RWPE1 (cell line): ENCODE results near the gene CAB39L.

Experiments
- CTCF ChIA-PET: fragments of 350-600 bp; sonication (Branson Sonifier 250); formaldehyde crosslinking; extraction: SDS; loops from one replicate; lab custom pipeline; 2021; lab: Yijun Ruan, JAX
- POLR2A ChIA-PET: fragments of 400-600 bp; formaldehyde crosslinking; extraction: SDS; loops from one replicate; lab custom pipeline; 2020; ENCODE audit warnings: antibody characterized with exemption; ENCODE audit not compliant: low non-redundant PET; lab: Yijun Ruan, JAX
- DNase-seq: peaks from one replicate; pipeline ENCODE4 v3.0.0; 2012; ENCODE audit warnings: low spot score
- H3K27ac ChIP-seq: fragments of 450-650 bp; 2 replicates; pipeline ENCODE4 v1.5.1; 2017
- TF ChIP-seq, protein P1 (sequence below): fragments of 450-650 bp; conservative IDR thresholded peaks from 2 replicates; pipeline ENCODE4 v1.5.1; 2017; ENCODE audit warnings: low read depth, mild to moderate bottlenecking

CAB39L gene

GRCh38 chr13:49400755-49401659, 42.9 kb downstream of the CAB39L start:
- CTCF ChIA-PET, result interaction anchor here (0.6 kb wide), 1 partner anchor 54 kb away, joined by 3 read pairs; no protein-coding TSS in a partner anchor
- DNase-seq, result no peak
- POLR2A ChIA-PET, result no interaction called here
- no peak overlapping the region for H3K27ac ChIP-seq
- TF ChIP-seq, protein P1, sequence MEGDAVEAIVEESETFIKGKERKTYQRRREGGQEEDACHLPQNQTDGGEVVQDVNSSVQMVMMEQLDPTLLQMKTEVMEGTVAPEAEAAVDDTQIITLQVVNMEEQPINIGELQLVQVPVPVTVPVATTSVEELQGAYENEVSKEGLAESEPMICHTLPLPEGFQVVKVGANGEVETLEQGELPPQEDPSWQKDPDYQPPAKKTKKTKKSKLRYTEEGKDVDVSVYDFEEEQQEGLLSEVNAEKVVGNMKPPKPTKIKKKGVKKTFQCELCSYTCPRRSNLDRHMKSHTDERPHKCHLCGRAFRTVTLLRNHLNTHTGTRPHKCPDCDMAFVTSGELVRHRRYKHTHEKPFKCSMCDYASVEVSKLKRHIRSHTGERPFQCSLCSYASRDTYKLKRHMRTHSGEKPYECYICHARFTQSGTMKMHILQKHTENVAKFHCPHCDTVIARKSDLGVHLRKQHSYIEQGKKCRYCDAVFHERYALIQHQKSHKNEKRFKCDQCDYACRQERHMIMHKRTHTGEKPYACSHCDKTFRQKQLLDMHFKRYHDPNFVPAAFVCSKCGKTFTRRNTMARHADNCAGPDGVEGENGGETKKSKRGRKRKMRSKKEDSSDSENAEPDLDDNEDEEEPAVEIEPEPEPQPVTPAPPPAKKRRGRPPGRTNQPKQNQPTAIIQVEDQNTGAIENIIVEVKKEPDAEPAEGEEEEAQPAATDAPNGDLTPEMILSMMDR, result no peak

GRCh38 chr13:49399801-49400472, 43.9 kb downstream of the CAB39L start:
- CTCF ChIA-PET, result no interaction called here
- POLR2A ChIA-PET, result no interaction called here
- H3K27ac ChIP-seq, result no peak overlapping the region
- no peak for DNase-seq
- TF ChIP-seq, protein P1, result no peak

DNA sequence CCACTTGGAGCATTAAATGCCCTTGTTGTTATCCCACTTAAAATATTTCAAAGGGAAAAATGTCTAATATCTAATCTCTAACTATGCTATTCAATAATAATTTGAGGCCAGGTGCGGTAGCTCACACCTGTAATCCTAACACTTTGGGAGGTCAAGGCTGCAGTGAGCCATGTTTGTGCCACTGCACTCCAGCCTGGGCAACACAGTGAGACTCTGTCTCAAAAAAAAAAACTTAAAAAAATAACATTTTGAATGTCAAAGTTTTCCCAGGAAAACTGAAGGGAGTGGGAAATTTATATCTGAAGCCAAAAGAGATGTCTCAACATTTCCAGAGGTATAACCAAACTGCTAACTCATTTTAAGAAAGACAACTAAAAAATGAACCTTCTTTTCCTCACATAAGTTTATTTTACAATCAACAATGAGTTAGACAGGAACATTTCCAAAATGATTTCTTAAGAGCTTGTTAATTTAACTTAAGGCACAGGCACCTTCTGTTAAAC, 47.9 kb downstream of the CAB39L start:
- TF ChIP-seq, protein P1, result no peak
- DNase-seq, result no peak
- H3K27ac ChIP-seq, result no peak overlapping the region
- POLR2A ChIA-PET, result no interaction called here
- CTCF ChIA-PET, result no interaction called here

GRCh38 chr13:49395451-49395865, 48.4 kb downstream of the CAB39L start:
- H3K27ac ChIP-seq, result no peak overlapping the region
- TF ChIP-seq, protein P1, result no peak
- POLR2A ChIA-PET, result no interaction called here
- CTCF ChIA-PET, result no interaction called here
- no peak for DNase-seq

DNA sequence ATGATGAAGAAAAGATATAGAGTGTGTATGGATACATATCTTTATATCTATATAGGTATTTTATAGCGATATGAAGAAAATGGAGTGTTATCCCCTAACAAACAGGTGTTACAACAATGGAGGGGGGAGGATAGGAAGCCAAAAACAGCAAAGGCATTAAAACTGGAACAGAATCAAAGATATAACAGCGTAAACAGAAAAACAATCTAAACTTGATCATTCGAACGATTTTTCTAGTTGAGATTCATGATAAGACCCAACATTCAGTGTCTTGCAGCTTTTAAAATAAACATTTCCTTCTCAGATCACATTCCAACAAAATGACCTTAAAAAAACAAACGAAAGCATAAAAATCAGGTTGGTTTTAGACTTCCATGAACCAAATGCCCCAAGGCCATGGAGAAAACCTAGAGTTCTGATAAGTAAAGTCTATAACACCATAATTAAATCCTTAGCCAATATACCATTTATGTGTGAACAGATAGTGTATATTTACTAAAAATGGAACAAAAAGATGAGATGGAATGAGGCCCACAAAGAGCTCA, 55.7 kb downstream of the CAB39L start:
- TF ChIP-seq, protein P1, result no peak
- no peak overlapping the region for H3K27ac ChIP-seq
- ChIA-PET POLR2A (no interaction called here), CTCF (interaction anchor here (0.6 kb wide), 1 partner anchor 247 kb away, joined by 5 read pairs; no protein-coding TSS in a partner anchor)
- DNase-seq, result no peak

- DNase-seq, result no peak
- CTCF ChIA-PET, result no interaction called here
Observed at GRCh38 chr13:49386664-49387063, 57.2 kb downstream of the CAB39L start.

More at GRCh38 chr13:49386664-49387063, 57.2 kb downstream of the CAB39L start:
- no peak overlapping the region for H3K27ac ChIP-seq
- TF ChIP-seq, protein P1, result no peak
- POLR2A ChIA-PET, result no interaction called here
